H1 (cell line): ENCODE data around the gene MAST1. TPM values are rescaled to one million over a fixed set of nuclear protein-coding genes. Genes with fewer than 3 reads are reported as not detected.

ENCODE experiments used
- ASH2L ChIP-seq: fragments of 200-600, 300-600 bp; sonication (generic); IDR thresholded peaks from one replicate; pipeline ENCODE4 v1.7.1; 2017; ENCODE audit warnings: low read length
- BACH1 ChIP-seq: IDR thresholded peaks from 2 replicates; pipeline ENCODE4 v1.6.1; 2012; ENCODE audit warnings: low read length, improper control_type of control experiment
- BRCA1 ChIP-seq: IDR thresholded peaks from 2 replicates; pipeline ENCODE4 v1.6.1; 2012; ENCODE audit warnings: low read depth, low read length, improper control_type of control experiment
- CBX5 ChIP-seq: fragments of 300-800, 300-1000 bp; sonication (generic); IDR thresholded peaks from 2 replicates; pipeline ENCODE4 v1.7.1; 2016; ENCODE audit warnings: antibody characterized with exemption, low read length, low read depth
- CHD2 ChIP-seq: IDR thresholded peaks from 2 replicates; pipeline ENCODE4 v1.6.1; 2012; ENCODE audit warnings: low read length, improper control_type of control experiment
- EGR1 ChIP-seq: IDR thresholded peaks from 2 replicates; pipeline ENCODE4 v1.6.1; 2011; ENCODE audit warnings: low read depth, low read length, borderline replicate concordance
- EZH2 ChIP-seq: fragments of 200-600 bp; sonication (generic); IDR thresholded peaks from 2 replicates; pipeline ENCODE4 v1.7.1; 2012; ENCODE audit warnings: low read depth, mild to moderate bottlenecking, moderate library complexity, low read length, inconsistent platforms; ENCODE audit not compliant: severe bottlenecking
- HDAC2 ChIP-seq, 2 experiments: fragments of 300-600 bp in 1 of 2; sonication (generic) in 1 of 2; IDR thresholded peaks; 2 replicates each; pipeline ENCODE4 v1.6.1; 2011 to 2012; ENCODE audit warnings: low read depth in 2 of 2, low read length in 2 of 2, mild to moderate bottlenecking in 2 of 2, moderate library complexity in 2 of 2, borderline replicate concordance in 1 of 2, inconsistent platforms in 1 of 2
- HDAC6 ChIP-seq: IDR thresholded peaks from one replicate; pipeline ENCODE4 v1.7.1; 2012; ENCODE audit warnings: low read depth, mild to moderate bottlenecking, inconsistent platforms, low read length, moderate library complexity
- JUND ChIP-seq: IDR thresholded peaks from 2 replicates; pipeline ENCODE4 v1.6.1; 2011; ENCODE audit warnings: mild to moderate bottlenecking, improper control_type of control experiment, low read length
- MAFK ChIP-seq: IDR thresholded peaks from 2 replicates; pipeline ENCODE4 v1.6.1; 2012; ENCODE audit warnings: low read depth, mild to moderate bottlenecking, improper control_type of control experiment, low read length
- POLR2A ChIP-seq, 2 experiments: IDR thresholded peaks; 1 replicate in 1 of 2; 2 replicates in 1 of 2; pipeline ENCODE4 v1.6.1; 2011; ENCODE audit warnings: low read depth in 2 of 2, low read length in 2 of 2, mild to moderate bottlenecking in 2 of 2; ENCODE audit errors: control extremely low read depth in 1 of 2
- POLR2AphosphoS5 ChIP-seq: IDR thresholded peaks from 2 replicates; pipeline ENCODE4 v1.6.1; 2011; ENCODE audit warnings: low read depth, low read length
- POU5F1 ChIP-seq: IDR thresholded peaks from 2 replicates; pipeline ENCODE4 v1.6.1; 2011; ENCODE audit warnings: low read depth, mild to moderate bottlenecking, low read length, moderate library complexity
- RAD21 ChIP-seq, 2 experiments: IDR thresholded peaks in 1 of 2; conservative IDR thresholded peaks in 1 of 2; 2 replicates each; pipeline ENCODE4 v1.6.1; 2011; ENCODE audit warnings: low read depth in 2 of 2, low read length in 2 of 2, improper control_type of control experiment in 1 of 2, inconsistent platforms in 1 of 2, mild to moderate bottlenecking in 1 of 2, moderate library complexity in 1 of 2
- RFX5 ChIP-seq: IDR thresholded peaks from 2 replicates; pipeline ENCODE4 v1.6.1; 2011; ENCODE audit warnings: low read depth, low read length, improper control_type of control experiment, borderline replicate concordance
- RNF2 ChIP-seq: fragments of 200-900, 300-1000 bp; sonication (generic); IDR thresholded peaks from 2 replicates; pipeline ENCODE4 v1.7.1; 2016; ENCODE audit warnings: borderline replicate concordance, low read depth, mild to moderate bottlenecking, antibody characterized with exemption, low read length; ENCODE audit not compliant: poor library complexity, severe bottlenecking; ENCODE audit errors: missing control alignments
- RXRA ChIP-seq: IDR thresholded peaks from 2 replicates; pipeline ENCODE4 v1.6.1; 2011; ENCODE audit warnings: low read depth, mild to moderate bottlenecking, low read length, moderate library complexity; ENCODE audit not compliant: insufficient read depth
- SAP30 ChIP-seq: fragments of 300-600 bp; sonication (generic); IDR thresholded peaks from 2 replicates; pipeline ENCODE4 v1.7.1; 2012; ENCODE audit warnings: low read length, moderate library complexity, mild to moderate bottlenecking, inconsistent platforms; ENCODE audit not compliant: insufficient read depth, insufficient replicate concordance
- SIRT6 ChIP-seq: IDR thresholded peaks from one replicate; pipeline ENCODE4 v1.7.1; 2012; ENCODE audit warnings: low read length, inconsistent platforms
- SP1 ChIP-seq: IDR thresholded peaks from 2 replicates; pipeline ENCODE4 v1.6.1; 2011; ENCODE audit warnings: low read depth, low read length
- TCF12 ChIP-seq: IDR thresholded peaks from 2 replicates; pipeline ENCODE4 v1.6.1; 2011; ENCODE audit warnings: low read depth, mild to moderate bottlenecking, low read length
- polyA plus RNA-seq, 7 experiments: library from polyadenylated mRNA; depleted of rRNA in 3 of 7; stranded (reverse) in 5 of 7; unstranded in 2 of 7; fragments of >200 nt in 5 of 7; fragments of 200-250 nt in 2 of 7; gene quantifications; 1 replicate in 5 of 7; 2 replicates in 1 of 7; 4 replicates in 1 of 7; pipeline versions ENCODE4 v1.2.1 to v1.2.3, GENCODE V29; 2011 to 2013; ENCODE audit warnings: missing spikeins in 2 of 7, mixed read lengths in 2 of 7
- total RNA-seq: library from RNA; stranded (reverse); fragmentation: NEBNext Ultra II Directional; extraction: Animal tissue kit (Norgen Biotek cat#: 25700); gene quantifications from 2 replicates; pipeline ENCODE4 v1.2.1, GENCODE V29; 2021
- TF ChIP-seq, protein P1 (sequence below): IDR thresholded peaks from 2 replicates; pipeline ENCODE4 v1.6.1; 2011; ENCODE audit warnings: low read length, improper control_type of control experiment

Gene MAST1
- total and polyA plus RNA-seq, 2 of the 8 experiments (the other 6 are each of a cell fraction or from before 2014, with no cell fraction given) = 15.6 to 28.3 TPM

DNA sequence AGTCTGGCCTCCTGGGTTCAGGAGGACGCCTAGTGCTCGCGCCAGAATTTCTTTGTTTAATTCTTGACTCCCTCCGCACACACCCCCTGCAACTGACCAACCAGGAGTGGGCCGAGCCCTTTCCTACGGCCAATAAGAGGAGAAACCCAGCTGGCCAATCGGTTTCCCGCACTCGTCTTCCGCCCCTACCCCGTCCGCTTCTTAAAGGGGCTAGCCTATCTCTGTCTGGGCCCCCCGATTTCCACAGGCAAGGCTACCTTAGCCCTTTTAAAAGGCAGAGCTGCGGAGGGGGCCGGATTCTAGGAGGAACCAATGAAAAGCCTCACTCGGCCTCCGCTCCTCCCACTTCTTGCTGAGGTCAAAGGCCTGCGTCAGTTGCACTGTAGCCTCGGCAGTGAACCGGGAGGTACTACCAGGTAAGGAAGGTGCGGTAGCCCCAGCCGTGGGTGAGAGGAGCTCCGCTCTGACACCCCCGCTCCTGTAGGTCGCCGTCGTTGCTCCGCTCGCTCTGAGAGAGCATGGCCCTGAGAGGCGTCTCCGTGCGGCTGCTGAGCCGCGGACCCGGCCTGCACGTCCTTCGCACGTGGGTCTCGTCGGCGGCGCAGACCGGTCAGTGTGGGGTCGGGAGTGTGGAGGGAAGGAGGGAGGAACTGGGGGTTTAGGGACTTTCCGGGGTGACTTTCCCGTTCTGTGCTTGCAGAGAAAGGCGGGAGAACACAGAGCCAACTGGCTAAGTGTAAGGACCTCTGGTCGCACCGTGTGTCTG lies 52.7 kb downstream of the MAST1 start, which contains the start of gene GCDH (continued):
- TF ChIP-seq POLR2AphosphoS5 = peak; percentile 87
- no peak for TF ChIP-seq RNF2
- TF ChIP-seq CBX5 = no peak
- TF ChIP-seq TCF12 = no peak
- TF ChIP-seq RXRA = no peak
- TF ChIP-seq EGR1 = 0 out of 2 replicates have a peak, but pooled peaks have one; percentile 31
- no peak for TF ChIP-seq SIRT6
- peak; percentile 96 for TF ChIP-seq SP1
- TF ChIP-seq HDAC2 (IDR thresholded peaks at IDR 0.05; ENCODE audit: borderline replicate concordance in 1 of 2, low read depth in 2 of 2, low read length in 2 of 2) = peak in 1 of 2 experiments; percentile 96; a peak in 2 of 4 replicates
- TF ChIP-seq BRCA1 = no peak
- TF ChIP-seq, protein P1, sequence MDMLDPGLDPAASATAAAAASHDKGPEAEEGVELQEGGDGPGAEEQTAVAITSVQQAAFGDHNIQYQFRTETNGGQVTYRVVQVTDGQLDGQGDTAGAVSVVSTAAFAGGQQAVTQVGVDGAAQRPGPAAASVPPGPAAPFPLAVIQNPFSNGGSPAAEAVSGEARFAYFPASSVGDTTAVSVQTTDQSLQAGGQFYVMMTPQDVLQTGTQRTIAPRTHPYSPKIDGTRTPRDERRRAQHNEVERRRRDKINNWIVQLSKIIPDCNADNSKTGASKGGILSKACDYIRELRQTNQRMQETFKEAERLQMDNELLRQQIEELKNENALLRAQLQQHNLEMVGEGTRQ = no peak
- TF ChIP-seq SAP30 = peak; percentile 88
- no peak for TF ChIP-seq RAD21 (IDR thresholded peaks at IDR 0.05 in 1 of 2, conservative IDR thresholded peaks at IDR 0.05 in 1 of 2; ENCODE audit: low read depth in 2 of 2, low read length in 2 of 2)
- peak; percentile 88; the same call in 1 of the 2 replicates for TF ChIP-seq JUND
- no peak for TF ChIP-seq HDAC6
- TF ChIP-seq EZH2 = no peak
- no peak for TF ChIP-seq RFX5
- peak; percentile 27; the same call in 1 of the 2 replicates for TF ChIP-seq CHD2
- TF ChIP-seq BACH1 = no peak
- no peak for TF ChIP-seq ASH2L
- TF ChIP-seq POLR2A (IDR thresholded peaks at IDR 0.05; ENCODE audit: control extremely low read depth in 1 of 2, low read depth in 2 of 2, low read length in 2 of 2) = peak in 1 of 2 experiments; percentile 77; a peak in 2 of 3 replicates
- TF ChIP-seq MAFK = no peak
- TF ChIP-seq POU5F1 = no peak
